H1 (cell line): ENCODE data around the gene VAX1. TPM values are rescaled to one million over a fixed set of nuclear protein-coding genes. Genes with fewer than 3 reads are reported as not detected.

Experiments
- CTCF ChIA-PET: fragments of 300-600 bp; sonication (Branson Sonifier 250); formaldehyde crosslinking; loops from one replicate; lab custom pipeline; 2021; ENCODE audit not compliant: partially characterized antibody; lab: Charles Lee
- POLR2A ChIA-PET: fragments of 300-600 bp; sonication (Branson Sonifier 250); formaldehyde crosslinking; loops from one replicate; lab custom pipeline; 2021; ENCODE audit warnings: inconsistent platforms; ENCODE audit not compliant: partially characterized antibody; lab: Charles Lee
- DNase-seq, 2 experiments: peaks; one replicate each; pipeline versions ENCODE4 v3.0.0 to v3.0.0-alpha.2; 2010 to 2022; ENCODE audit warnings: low spot score in 2 of 2, low read depth in 1 of 2, mixed read lengths in 1 of 2
- FAIRE-seq: peaks from 2 replicates; lab custom pipeline; 2011; peaks lifted over from hg19 to GRCh38; lab: Jason Lieb, UNC
- H2AFZ ChIP-seq: 2 replicates; pipeline ENCODE4 v1.8.1; 2012; ENCODE audit warnings: low read length, inconsistent platforms
- H2AK5ac ChIP-seq: 2 replicates; pipeline ENCODE4 v1.6.1; 2013; ENCODE audit warnings: low read depth, low read length
- H2BK120ac ChIP-seq: replicated peaks from 2 replicates; pipeline ENCODE3; 2013; ENCODE audit warnings: low read depth, low read length, inconsistent platforms
- H2BK12ac ChIP-seq: 2 replicates; pipeline ENCODE4 v1.6.1; 2013; ENCODE audit warnings: low read depth, low read length
- H2BK15ac ChIP-seq: 2 replicates; pipeline ENCODE4 v1.6.1; 2013; ENCODE audit warnings: low read length
- H2BK20ac ChIP-seq: 2 replicates; pipeline ENCODE4 v1.6.1; 2013; ENCODE audit warnings: low read length
- H2BK5ac ChIP-seq: 2 replicates; pipeline ENCODE4 v1.6.1; 2013; ENCODE audit warnings: low read depth, low read length
- H3K14ac ChIP-seq: 2 replicates; pipeline ENCODE4 v1.6.1; 2013; ENCODE audit warnings: inconsistent platforms; ENCODE audit not compliant: insufficient read length
- H3K18ac ChIP-seq: 2 replicates; pipeline ENCODE4 v1.6.1; 2013; ENCODE audit warnings: low read length; ENCODE audit errors: extremely low read depth
- H3K23ac ChIP-seq: 2 replicates; pipeline ENCODE4 v1.6.1; 2013; ENCODE audit warnings: inconsistent platforms; ENCODE audit not compliant: insufficient read length
- H3K23me2 ChIP-seq: 2 replicates; pipeline ENCODE4 v1.6.1; 2013; ENCODE audit warnings: low read depth, low read length
- H3K27ac ChIP-seq: 2 replicates; pipeline ENCODE4 v1.6.1; 2011; ENCODE audit warnings: low read depth, low read length, inconsistent platforms
- H3K27me3 ChIP-seq, 4 experiments: replicated peaks in 1 of 4; 1 replicate in 1 of 4; 2 replicates in 3 of 4; pipeline versions ENCODE4 v1.6.1 to v1.8.1; 2011 to 2013; ENCODE audit warnings: low read length in 3 of 4, mild to moderate bottlenecking in 3 of 4, inconsistent platforms in 2 of 4, mixed read lengths in 2 of 4, moderate library complexity in 1 of 4; ENCODE audit not compliant: control insufficient read depth in 3 of 4, insufficient read depth in 3 of 4; ENCODE audit errors: extremely low read depth in 1 of 4
- H3K36me3 ChIP-seq, 4 experiments: 2 replicates each; pipeline versions ENCODE4 v1.6.1 to v1.8.1; 2011 to 2013; ENCODE audit warnings: mild to moderate bottlenecking in 4 of 4, low read length in 3 of 4, moderate library complexity in 2 of 4, control low read depth in 1 of 4, inconsistent platforms in 1 of 4; ENCODE audit not compliant: insufficient read depth in 4 of 4, control insufficient read depth in 2 of 4
- H3K4ac ChIP-seq: replicated peaks from 2 replicates; pipeline ENCODE3; 2013; ENCODE audit warnings: low read length, low read depth, mixed read lengths, inconsistent platforms; ENCODE audit not compliant: insufficient read length
- H3K4me1 ChIP-seq, 4 experiments: replicated peaks in 1 of 4; 1 replicate in 1 of 4; 2 replicates in 3 of 4; pipeline versions ENCODE4 v1.6.1 to v1.8.1; 2011 to 2013; ENCODE audit warnings: low read length in 3 of 4, inconsistent platforms in 2 of 4, mixed read lengths in 1 of 4; ENCODE audit not compliant: insufficient read depth in 4 of 4, control insufficient read depth in 3 of 4
- H3K4me2 ChIP-seq, 2 experiments: 2 replicates each; pipeline versions ENCODE4 v1.6.1 to v1.8.1; 2011 to 2013; ENCODE audit warnings: low read depth in 2 of 2, low read length in 2 of 2, control low read depth in 1 of 2, inconsistent platforms in 1 of 2, mild to moderate bottlenecking in 1 of 2; ENCODE audit not compliant: insufficient read depth in 1 of 2
- H3K4me3 ChIP-seq, 4 experiments: fragments of 200-600, 300-600 bp in 1 of 4; sonication (generic), shearing (Covaris generic), sonication (Bioruptor Twin) in 1 of 4; 2 replicates each; pipeline versions ENCODE4 v1.5.1 to v1.8.1; 2011 to 2016; ENCODE audit warnings: low read length in 4 of 4, low read depth in 3 of 4, control low read depth in 2 of 4, inconsistent platforms in 2 of 4, mild to moderate bottlenecking in 2 of 4, mixed read lengths in 1 of 4, moderate library complexity in 1 of 4; ENCODE audit not compliant: insufficient read depth in 2 of 4; ENCODE audit errors: extremely low read depth in 1 of 4
- H3K56ac ChIP-seq: replicated peaks from 2 replicates; pipeline ENCODE3; 2013; ENCODE audit warnings: low read depth, mild to moderate bottlenecking, mixed read lengths, low read length, inconsistent platforms; ENCODE audit not compliant: insufficient read length
- H3K79me1 ChIP-seq: 2 replicates; pipeline ENCODE4 v1.6.1; 2013; ENCODE audit warnings: low read depth, low read length, control low read depth
- H3K79me2 ChIP-seq, 2 experiments: 2 replicates each; pipeline versions ENCODE4 v1.6.1 to v1.8.1; 2012 to 2013; ENCODE audit warnings: low read length in 2 of 2, mild to moderate bottlenecking in 2 of 2, inconsistent platforms in 1 of 2; ENCODE audit not compliant: insufficient read depth in 2 of 2, control insufficient read depth in 1 of 2
- H3K9ac ChIP-seq, 4 experiments: replicated peaks in 1 of 4; 1 replicate in 1 of 4; 2 replicates in 3 of 4; pipeline versions ENCODE4 v1.6.1 to v1.8.1; 2011 to 2013; ENCODE audit warnings: low read depth in 3 of 4, low read length in 3 of 4, control low read depth in 2 of 4, mild to moderate bottlenecking in 2 of 4, moderate library complexity in 2 of 4, inconsistent platforms in 1 of 4; ENCODE audit errors: extremely low read depth in 1 of 4
- H3K9me3 ChIP-seq, 2 experiments: 2 replicates each; pipeline versions ENCODE4 v1.6.1 to v1.8.1; 2012 to 2013; ENCODE audit warnings: mild to moderate bottlenecking in 2 of 2, moderate library complexity in 2 of 2, control low read depth in 1 of 2, inconsistent platforms in 1 of 2, low read depth in 1 of 2, low read length in 1 of 2, mixed read lengths in 1 of 2; ENCODE audit not compliant: insufficient read depth in 2 of 2
- H4K20me1 ChIP-seq, 2 experiments: replicated peaks in 1 of 2; 2 replicates each; pipeline versions ENCODE3 to v1.8.1; 2011 to 2013; ENCODE audit warnings: inconsistent platforms in 2 of 2, low read length in 2 of 2, mild to moderate bottlenecking in 1 of 2; ENCODE audit not compliant: insufficient read depth in 2 of 2, control insufficient read depth in 1 of 2
- H4K5ac ChIP-seq: 2 replicates; pipeline ENCODE4 v1.6.1; 2013; ENCODE audit warnings: low read length, low read depth, mixed read lengths, inconsistent platforms; ENCODE audit not compliant: insufficient read length
- H4K8ac ChIP-seq: 2 replicates; pipeline ENCODE4 v1.8.0; 2013; ENCODE audit warnings: mild to moderate bottlenecking, moderate library complexity, low read length, inconsistent platforms; ENCODE audit not compliant: insufficient read depth; ENCODE audit errors: extremely low read depth
- H4K91ac ChIP-seq: replicated peaks from 2 replicates; pipeline ENCODE3; 2013; ENCODE audit warnings: low read length, mixed read lengths, inconsistent platforms; ENCODE audit not compliant: insufficient read length
- ATF3 ChIP-seq: IDR thresholded peaks from 2 replicates; pipeline ENCODE4 v1.6.1; 2011; ENCODE audit warnings: low read depth, mild to moderate bottlenecking, low read length; ENCODE audit not compliant: insufficient read depth
- BCL11A ChIP-seq, 2 experiments: IDR thresholded peaks; one replicate each; pipeline ENCODE4 v1.6.1; 2011; ENCODE audit warnings: low read depth in 2 of 2, low read length in 2 of 2, mild to moderate bottlenecking in 2 of 2
- BRCA1 ChIP-seq: IDR thresholded peaks from 2 replicates; pipeline ENCODE4 v1.6.1; 2012; ENCODE audit warnings: low read depth, low read length, improper control_type of control experiment
- CTBP2 ChIP-seq: IDR thresholded peaks from 2 replicates; pipeline ENCODE4 v1.7.0; 2011; ENCODE audit warnings: borderline replicate concordance, mild to moderate bottlenecking, moderate library complexity, mixed read lengths, low read length; ENCODE audit not compliant: insufficient read depth, insufficient read length
- E2F6 ChIP-seq: IDR thresholded peaks from 2 replicates; pipeline ENCODE4 v1.6.1; 2012; ENCODE audit warnings: inconsistent platforms
- FOSL1 ChIP-seq: IDR thresholded peaks from 2 replicates; pipeline ENCODE4 v1.6.1; 2011; ENCODE audit warnings: mild to moderate bottlenecking, low read depth, low read length, moderate library complexity; ENCODE audit not compliant: insufficient read depth
- NANOG ChIP-seq: IDR thresholded peaks from 2 replicates; pipeline ENCODE4 v1.6.1; 2011; ENCODE audit warnings: low read length, low read depth, mild to moderate bottlenecking, inconsistent platforms; ENCODE audit not compliant: insufficient read depth, poor library complexity, severe bottlenecking
- RBBP5 ChIP-seq: IDR thresholded peaks from 2 replicates; pipeline ENCODE4 v1.7.1; 2012; ENCODE audit warnings: low read depth, mild to moderate bottlenecking, inconsistent platforms, low read length, moderate library complexity, borderline replicate concordance
- RFX5 ChIP-seq: IDR thresholded peaks from 2 replicates; pipeline ENCODE4 v1.6.1; 2011; ENCODE audit warnings: low read depth, low read length, improper control_type of control experiment, borderline replicate concordance
- SIX5 ChIP-seq: IDR thresholded peaks from 2 replicates; pipeline ENCODE4 v1.6.1; 2011; ENCODE audit warnings: mild to moderate bottlenecking, low read depth, low read length
- SP4 ChIP-seq: IDR thresholded peaks from 2 replicates; pipeline ENCODE4 v1.6.1; 2012; ENCODE audit warnings: low read length, inconsistent platforms
- WGBS, 2 experiments: shearing (Covaris generic) in 1 of 2; methylation state at CpG; one replicate each; pipeline versions ENCODE4 v1.1.6 to v1.1.7; 2013 to 2015; ENCODE audit warnings: low lambda C conversion rate in 2 of 2, mixed read lengths in 2 of 2, inconsistent platforms in 1 of 2, low coverage in 1 of 2, missing lambda C conversion rate in 1 of 2; ENCODE audit not compliant: insufficient replicate concordance in 2 of 2, insufficient coverage in 1 of 2, insufficient read length in 1 of 2; ENCODE audit errors: extremely low coverage in 1 of 2, missing lambda C conversion rate in 1 of 2; 5-methylcytosine and 5-hydroxymethylcytosine counted together
- polyA plus RNA-seq, 7 experiments: library from polyadenylated mRNA; depleted of rRNA in 3 of 7; stranded (reverse) in 5 of 7; unstranded in 2 of 7; fragments of >200 nt in 5 of 7; fragments of 200-250 nt in 2 of 7; gene quantifications; 1 replicate in 5 of 7; 2 replicates in 1 of 7; 4 replicates in 1 of 7; pipeline versions ENCODE4 v1.2.1 to v1.2.3, GENCODE V29; 2011 to 2013; ENCODE audit warnings: missing spikeins in 2 of 7, mixed read lengths in 2 of 7
- total RNA-seq: library from RNA; stranded (reverse); fragmentation: NEBNext Ultra II Directional; extraction: Animal tissue kit (Norgen Biotek cat#: 25700); gene quantifications from 2 replicates; pipeline ENCODE4 v1.2.1, GENCODE V29; 2021

VAX1 gene
- total and polyA plus RNA-seq, 2 of the 8 experiments (the other 6 are each of a cell fraction or from before 2014, with no cell fraction given) = not detected

- Histone ChIP-seq H2AFZ (no peak overlapping the region), H3K9ac (no peak overlapping the region), H2BK120ac (no peak overlapping the region), H4K20me1 (no peaks in the 10 kb centered on the region), H2BK15ac (no peak overlapping the region), H4K91ac (no peak overlapping the region), H3K4ac (no peak overlapping the region), H3K9me3 (no peaks in the 10 kb centered on the region), H3K14ac (no peak overlapping the region), H2AK5ac (no peak overlapping the region), H3K79me1 (no peaks in the 10 kb centered on the region), H3K4me2 (no peak overlapping the region), H3K23me2 (no peaks in the 10 kb centered on the region), H3K4me3 (no peak overlapping the region), H4K5ac (no peak overlapping the region), H2BK12ac (no peak overlapping the region), H4K8ac (no peak overlapping the region), H3K79me2 (no peaks in the 10 kb centered on the region), H3K56ac (no peak overlapping the region), H3K4me1 (no peaks in the 10 kb centered on the region), H3K23ac (no peak overlapping the region), H2BK20ac (no peak overlapping the region), H3K27me3 (peaks cover 0 to 1% (median 0%) of the 10 kb centered on the region in 4 experiments; a peak in 1 of 7 replicates), H2BK5ac (no peak overlapping the region), H3K18ac (no peak overlapping the region), H3K36me3 (no peaks in the 10 kb centered on the region), H3K27ac (no peak overlapping the region)
- POLR2A ChIA-PET = no interaction called here
- CTCF ChIA-PET = interaction anchor here (1.0 to 2.2 kb wide), 4 partner anchors 35 to 289 kb away, joined by 3 to 6 read pairs (median 4); no protein-coding TSS in a partner anchor
- FAIRE-seq = no peak
- DNase-seq = no peak
- WGBS, 2 experiments = 87% methylated on average over 3 of the region's 3 CpGs; no CpG with 5 or more reads in 1 of the 2 experiments
- no peak for TF ChIP-seq SIX5
- no peak for TF ChIP-seq E2F6
- TF ChIP-seq BRCA1 = no peak
- no peak for TF ChIP-seq CTBP2
- no peak for TF ChIP-seq FOSL1
- no peak for TF ChIP-seq RFX5
- TF ChIP-seq ATF3 = no peak
- TF ChIP-seq RBBP5 = no peak
- TF ChIP-seq BCL11A (IDR thresholded peaks at IDR 0.05; ENCODE audit: low read depth in 2 of 2, low read length in 2 of 2) = no peak
- TF ChIP-seq NANOG = no peak
- TF ChIP-seq SP4 = no peak
Observed at GRCh38 chr10:117086546-117086945, 51.5 kb downstream of the VAX1 start.
